ENCODE data around the gene TRIM69.

TRIM69 gene

GRCh38 chr15:44811337-44811736 is 75.0 kb downstream of the TRIM69 start:
- no peak for DNase-seq

DNA sequence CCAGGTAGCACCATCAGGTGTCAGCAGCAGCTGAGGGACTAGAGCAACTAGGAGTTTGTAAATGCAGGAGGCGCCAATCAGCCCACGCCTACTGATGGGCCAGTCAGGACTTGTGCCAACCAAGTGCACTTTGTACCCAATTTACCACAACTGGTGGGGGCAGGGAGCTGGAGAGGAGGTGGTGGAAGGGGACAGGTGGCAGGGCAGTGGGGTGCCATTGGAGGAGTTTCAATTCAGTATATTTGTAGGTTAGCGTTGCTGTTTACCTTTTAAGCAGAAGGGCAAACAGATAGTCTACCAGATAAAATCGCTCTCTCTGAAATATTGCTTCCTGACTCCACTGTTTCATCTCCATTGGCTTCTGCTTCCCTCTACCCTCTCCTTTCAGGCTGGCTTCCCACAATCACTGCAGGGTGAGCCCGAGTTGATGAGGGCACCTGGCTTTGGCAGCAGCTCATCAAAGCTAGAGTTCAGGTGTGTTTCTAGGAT is 75.7 kb downstream of the TRIM69 start:
- DNase-seq, result no peak

DNA sequence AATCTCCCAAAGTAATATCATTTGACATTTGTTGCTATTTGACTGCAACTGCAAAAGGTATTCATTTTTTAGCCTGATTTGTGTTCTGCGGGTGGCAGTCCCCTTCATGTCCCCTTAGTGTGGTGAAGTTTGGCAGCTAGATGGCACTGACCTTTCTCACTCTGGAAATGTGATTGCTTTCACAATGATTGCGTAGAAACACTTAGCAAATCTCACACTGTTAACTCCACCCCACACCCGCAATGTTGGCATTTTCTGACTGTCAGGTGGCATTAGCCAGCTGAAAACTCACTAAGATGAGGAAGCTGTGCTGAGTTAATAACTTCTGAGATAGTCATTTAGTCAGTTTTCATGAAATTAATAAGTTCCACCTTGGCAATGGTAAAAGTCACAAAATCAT is 76.9 kb downstream of the TRIM69 start:
- DNase-seq, result no peak
